HG03196 (cell line): ENCODE results near the gene FKBP5.
"Not testable (repeated sequence)": the region's sequence is repeated elsewhere in the genome, so short reads cannot be mapped to it uniquely, and the experiment has no call there.

Source experiments
- ATAC-seq: cut with Tn5 transposase; IDR thresholded peaks from one replicate; pipeline ENCODE4 v1.9.1; 2021; ENCODE audit not compliant: unreplicated experiment

Gene FKBP5

GRCh38 chr6:35550437-35550836 lies 138.3 kb downstream of the FKBP5 start:
- no peak for ATAC-seq

GRCh38 chr6:35547676-35548075 lies 141.0 kb downstream of the FKBP5 start:
- ATAC-seq, result no peak

- no peak for ATAC-seq
Measured at GRCh38 chr6:35544769-35545361, 143.8 kb downstream of the FKBP5 start.

- ATAC-seq, result no peak
Measured at GRCh38 chr6:35543459-35544193, 145.1 kb downstream of the FKBP5 start.

- no peak for ATAC-seq
Measured at GRCh38 chr6:35541836-35542235, 146.9 kb downstream of the FKBP5 start.

- ATAC-seq, result no peak
Measured at GRCh38 chr6:35539223-35539622, 149.5 kb downstream of the FKBP5 start.

GRCh38 chr6:35535847-35536246 lies 152.9 kb downstream of the FKBP5 start:
- ATAC-seq, result not testable (repeated sequence)

GRCh38 chr6:35534407-35535170 lies 154.1 kb downstream of the FKBP5 start:
- no peak for ATAC-seq

- no peak for ATAC-seq
Measured at GRCh38 chr6:35533981-35534380, 154.7 kb downstream of the FKBP5 start.

GRCh38 chr6:35532126-35532525 lies 156.6 kb downstream of the FKBP5 start:
- no peak for ATAC-seq

- ATAC-seq, result no peak
Measured at GRCh38 chr6:35524380-35525020, 164.2 kb downstream of the FKBP5 start.
